SK-MEL-5 (cell line): ENCODE results near the gene RNF114. TPM values are rescaled to one million over a fixed set of nuclear protein-coding genes. Genes with fewer than 3 reads are reported as not detected.

Source experiments
- DNase-seq: peaks from one replicate; pipeline ENCODE4 v3.0.0-alpha.2; 2016; ENCODE audit warnings: low read depth, low spot score
- in situ Hi-C: cut with HindIII; loops from 2 replicates; pipeline ENCODE4 v1.10.0; 2016; ENCODE audit warnings: low sequenced_read_pairs, high pct_unique_total_duplicates, low pct_unique_long_range_greater_than_20kb
- total RNA-seq: library from RNA; depleted of rRNA; stranded (reverse); fragments of >200 nt; shearing (Covaris generic); gene quantifications from 2 replicates; pipeline ENCODE4 v1.2.3, GENCODE V29; 2014

The RNF114 gene
- total RNA-seq, 1 experiment from 2014 or later: 90.6 TPM

DNA sequence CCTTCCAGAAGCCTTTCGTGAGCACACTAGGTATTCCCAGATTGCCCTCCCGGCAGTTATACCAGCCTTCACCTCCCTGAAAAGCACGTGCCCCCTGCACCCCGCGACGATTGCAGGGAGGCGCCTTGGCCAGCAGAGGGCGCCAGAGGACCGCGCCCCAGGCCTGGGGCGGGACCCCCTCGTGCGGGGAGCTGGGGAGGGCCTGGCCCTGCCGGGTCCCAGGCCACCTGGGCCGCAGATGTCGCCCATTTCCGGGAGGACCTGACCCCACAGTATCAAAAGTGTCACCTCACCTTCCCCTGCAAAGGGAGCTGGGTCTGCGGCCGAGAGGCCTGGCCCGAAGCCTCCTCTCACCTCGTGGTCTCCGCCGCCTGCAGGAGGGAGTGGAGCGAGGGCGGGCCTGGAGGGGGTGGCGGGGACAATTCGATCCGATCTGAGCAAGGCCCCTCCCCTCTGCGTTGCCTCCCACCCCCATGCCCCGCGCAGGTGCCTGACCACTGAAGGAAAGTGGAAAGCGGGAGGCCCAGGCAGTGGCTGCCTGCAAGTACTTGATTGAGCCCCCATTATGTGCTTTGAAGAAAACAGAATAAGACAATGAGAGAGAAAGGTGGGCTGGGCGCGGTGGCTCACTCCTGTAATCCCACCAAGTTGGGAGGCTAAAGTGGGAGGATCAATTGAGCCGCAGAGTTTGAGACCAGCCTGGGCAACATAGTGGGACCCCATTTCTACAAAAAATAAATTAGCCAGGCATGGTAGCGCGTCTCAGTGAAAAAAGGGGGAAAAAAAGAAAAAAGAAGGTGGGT is 43.0 kb downstream of the RNF114 start:
- DNase-seq: peak; percentile 71
- in situ Hi-C loops: no loop called here

DNA sequence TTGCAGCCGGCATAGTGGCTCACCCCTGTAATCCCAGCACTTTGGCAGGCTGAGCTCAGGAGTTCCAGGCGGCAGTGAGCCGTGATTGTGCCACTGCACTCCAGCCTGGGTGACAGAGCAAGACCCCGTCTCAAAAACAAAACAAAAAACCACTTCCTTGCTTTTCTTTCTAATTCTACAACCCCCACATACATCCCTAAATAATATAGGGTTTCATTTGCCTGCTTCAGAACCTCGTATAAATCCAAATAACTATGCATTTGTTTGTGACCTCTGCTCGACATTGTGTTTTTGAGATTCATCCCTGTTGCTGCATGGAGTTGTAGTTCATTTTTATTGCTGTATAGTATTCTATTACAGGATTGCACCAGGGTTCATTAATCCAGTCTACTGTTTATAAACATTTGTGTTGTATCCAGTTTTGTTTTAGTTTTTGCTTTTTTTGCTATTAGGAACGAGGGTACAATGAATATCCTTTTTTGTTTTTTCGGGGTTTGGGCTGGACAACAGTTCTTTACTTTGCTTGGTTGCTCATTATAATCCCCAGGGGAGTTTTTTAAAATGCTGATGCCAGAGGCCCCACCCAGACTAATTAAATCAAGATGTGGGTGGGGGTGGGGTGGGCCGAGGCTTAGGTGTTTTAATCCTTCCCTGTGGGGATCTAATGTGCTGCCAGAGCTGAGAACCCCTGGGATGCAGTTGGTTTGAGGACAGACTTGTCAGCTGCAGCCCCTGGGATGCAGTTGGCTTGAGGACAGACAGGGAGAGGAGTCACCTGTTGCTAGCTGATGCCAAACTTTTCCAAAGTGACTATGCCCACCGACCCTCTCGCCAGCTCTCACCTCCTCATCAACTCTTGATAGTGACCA is 44.2 kb downstream of the RNF114 start:
- in situ Hi-C loops: no loop called here
- no peak for DNase-seq

DNA sequence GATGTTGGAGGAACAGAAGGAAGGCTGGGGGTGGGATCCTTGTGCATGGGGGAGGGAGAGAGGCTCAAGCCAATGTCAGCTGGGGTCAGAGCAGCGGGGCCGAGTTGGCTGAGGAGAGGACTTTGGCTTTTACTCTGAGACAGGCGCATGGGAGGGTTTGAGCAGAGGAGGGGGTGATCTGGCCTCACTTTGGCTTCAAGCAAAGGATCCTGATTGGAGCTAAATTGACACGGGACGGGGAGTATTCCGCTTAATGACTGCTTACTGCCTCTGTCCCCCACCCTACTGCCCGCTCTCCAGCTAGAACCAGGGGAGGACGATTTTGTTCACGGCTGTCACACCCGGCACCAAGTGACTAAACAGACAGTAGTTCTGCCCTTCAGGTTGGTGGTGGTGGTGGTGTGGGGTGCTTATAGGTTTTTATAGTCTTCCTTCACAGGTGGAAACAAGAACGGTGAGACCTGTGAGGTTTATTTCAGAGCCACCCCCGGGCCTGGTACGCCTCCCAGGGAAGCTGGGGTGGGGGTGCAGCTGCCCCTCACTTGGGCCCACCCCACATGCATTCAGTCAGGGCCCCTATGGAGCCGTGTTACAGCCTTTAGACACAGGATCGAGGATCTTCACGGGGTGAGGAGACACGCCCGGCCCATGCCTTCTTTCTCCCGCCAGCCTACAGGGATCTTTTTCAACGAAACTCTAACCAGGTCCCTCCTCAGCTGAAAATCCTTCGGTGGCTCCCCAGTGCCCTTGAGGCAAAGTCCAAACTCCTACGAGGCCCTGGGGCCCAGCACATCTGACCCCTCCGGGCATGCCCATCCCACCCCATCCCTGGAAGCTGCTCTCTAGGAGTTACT is 45.2 kb downstream of the RNF114 start:
- DNase-seq: no peak
- in situ Hi-C loops: no loop called here

- DNase-seq: no peak
- in situ Hi-C loops: no loop called here
Measured at GRCh38 chr20:49982072-49982345, 45.8 kb downstream of the RNF114 start.

- in situ Hi-C loops: no loop called here
- peak; percentile 83 for DNase-seq
Measured at GRCh38 chr20:49982346-49983122, 46.3 kb downstream of the RNF114 start, which contains the start of gene SNAI1. Gene SNAI1 (plus strand): TSS chr20:49982980. CDS start chr20:49983060, 80 bp downstream.

GRCh38 chr20:49983123-49983847 is 47.1 kb downstream of the RNF114 start:
- in situ Hi-C loops: no loop called here
- no peak for DNase-seq

DNA sequence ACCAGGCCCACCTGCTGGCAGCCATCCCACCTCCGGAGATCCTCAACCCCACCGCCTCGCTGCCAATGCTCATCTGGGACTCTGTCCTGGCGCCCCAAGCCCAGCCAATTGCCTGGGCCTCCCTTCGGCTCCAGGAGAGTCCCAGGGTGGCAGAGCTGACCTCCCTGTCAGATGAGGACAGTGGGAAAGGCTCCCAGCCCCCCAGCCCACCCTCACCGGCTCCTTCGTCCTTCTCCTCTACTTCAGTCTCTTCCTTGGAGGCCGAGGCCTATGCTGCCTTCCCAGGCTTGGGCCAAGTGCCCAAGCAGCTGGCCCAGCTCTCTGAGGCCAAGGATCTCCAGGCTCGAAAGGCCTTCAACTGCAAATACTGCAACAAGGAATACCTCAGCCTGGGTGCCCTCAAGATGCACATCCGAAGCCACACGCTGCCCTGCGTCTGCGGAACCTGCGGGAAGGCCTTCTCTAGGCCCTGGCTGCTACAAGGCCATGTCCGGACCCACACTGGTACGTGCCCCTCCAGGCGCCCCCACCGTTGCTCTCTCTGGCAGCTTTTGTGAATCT is 47.7 kb downstream of the RNF114 start:
- DNase-seq: no peak
- in situ Hi-C loops: no loop called here

GRCh38 chr20:49984426-49985153 is 48.4 kb downstream of the RNF114 start:
- DNase-seq: no peak
- in situ Hi-C loops: no loop called here

DNA sequence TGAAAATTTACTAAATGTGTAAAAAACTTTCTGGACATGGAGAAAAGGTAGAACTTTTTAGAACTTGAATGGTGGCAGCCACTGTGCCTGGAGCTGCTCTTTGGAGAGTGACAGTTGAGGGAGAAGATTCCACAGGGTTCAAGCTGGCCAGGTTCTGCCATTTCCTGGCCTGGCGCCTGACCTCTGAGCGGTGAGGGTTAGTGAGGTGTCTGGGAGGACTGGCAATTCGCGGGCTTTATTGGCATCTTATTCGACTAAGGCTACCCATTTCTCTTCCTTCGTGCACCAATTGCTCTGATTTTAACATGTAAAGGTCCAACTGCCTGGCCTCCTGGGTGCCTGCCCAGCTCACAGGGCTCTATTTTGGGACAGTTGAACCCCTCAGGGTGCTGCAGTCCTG is 49.0 kb downstream of the RNF114 start:
- in situ Hi-C loops: no loop called here
- no peak for DNase-seq

DNA sequence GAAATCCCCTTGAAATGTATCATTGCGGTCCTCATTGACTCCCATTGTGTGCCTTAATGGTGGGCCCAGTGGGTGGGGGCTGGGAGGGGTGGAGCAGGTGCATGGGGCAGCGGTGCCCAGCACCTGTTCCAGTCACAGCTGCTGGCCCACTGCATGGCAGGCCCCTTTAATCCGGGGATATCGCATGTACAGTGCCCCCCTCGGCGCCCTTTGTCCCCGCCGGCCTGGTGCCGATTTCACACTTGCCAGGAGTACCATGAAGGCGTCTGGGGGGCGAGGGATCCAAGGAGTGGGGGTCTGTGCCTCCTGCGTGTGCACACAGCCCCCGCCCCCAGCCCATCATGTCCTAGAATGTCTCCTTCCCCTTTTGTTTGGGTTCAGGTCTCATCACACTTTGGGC is 49.4 kb downstream of the RNF114 start:
- DNase-seq: no peak

DNA sequence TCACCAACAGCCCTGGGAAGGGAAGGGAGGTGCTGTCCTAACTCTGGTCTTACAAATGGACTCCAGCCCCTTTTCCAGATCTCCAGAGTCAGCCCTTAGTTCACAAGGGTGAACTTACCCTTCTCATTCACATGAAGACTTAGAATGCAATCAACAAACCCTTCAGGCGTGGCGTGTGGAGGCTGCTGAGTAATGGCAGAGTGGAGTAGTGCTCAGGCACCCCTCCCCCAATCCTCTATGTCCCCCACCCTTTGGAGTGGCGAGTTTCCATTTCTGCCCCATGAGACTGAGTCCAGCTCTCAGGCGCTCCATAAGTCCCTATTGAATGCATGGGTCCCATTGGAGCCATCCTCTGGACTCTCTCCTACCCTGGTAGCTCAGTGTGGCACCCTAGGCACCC is 49.9 kb downstream of the RNF114 start:
- no peak for DNase-seq
- in situ Hi-C loops: no loop called here

More for the DNA sequence above, 49.4 kb downstream of the RNF114 start:
- in situ Hi-C loops: no loop called here

DNA sequence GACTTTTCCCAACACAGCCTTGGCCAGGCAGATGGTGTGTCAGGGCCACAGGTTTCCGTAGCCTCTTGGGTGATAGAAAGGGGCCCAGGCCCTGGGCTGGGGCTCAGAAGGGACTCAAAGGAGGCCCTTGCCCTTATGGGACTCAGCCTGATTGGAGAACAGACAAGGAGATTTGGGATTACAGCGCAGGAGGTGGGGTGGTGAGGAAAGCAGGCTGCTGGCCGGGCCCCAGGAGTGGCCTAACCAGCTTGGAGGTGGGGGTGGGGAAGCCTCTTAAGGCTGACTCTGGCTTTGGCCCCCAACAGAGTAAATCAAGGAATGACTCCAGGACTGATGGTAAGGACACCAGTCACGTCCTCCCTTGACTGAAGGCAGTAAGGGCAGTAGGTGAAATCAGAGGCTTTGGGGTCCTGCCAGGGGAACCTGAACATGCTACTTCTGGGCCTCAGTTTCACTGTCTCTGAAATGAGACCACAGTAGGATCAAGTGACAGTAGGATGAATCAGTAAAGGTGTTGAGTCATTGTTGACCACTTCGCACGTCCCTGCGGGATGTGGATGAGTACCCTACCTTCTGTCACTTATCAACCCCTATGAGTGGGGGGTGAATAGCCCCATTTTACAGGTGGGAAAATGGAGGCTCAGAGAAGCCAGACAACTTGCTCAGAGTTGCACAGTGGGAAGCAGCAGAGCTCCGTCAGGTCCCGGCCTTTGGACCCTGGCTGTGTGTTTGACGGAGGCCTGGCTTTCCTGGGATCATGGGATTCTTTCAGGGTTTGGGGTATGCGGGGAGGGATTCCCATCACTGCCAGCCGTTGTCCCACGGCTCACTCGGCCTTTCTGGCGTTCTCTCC is 51.0 kb downstream of the RNF114 start:
- in situ Hi-C loops: no loop called here
- no peak for DNase-seq

DNA sequence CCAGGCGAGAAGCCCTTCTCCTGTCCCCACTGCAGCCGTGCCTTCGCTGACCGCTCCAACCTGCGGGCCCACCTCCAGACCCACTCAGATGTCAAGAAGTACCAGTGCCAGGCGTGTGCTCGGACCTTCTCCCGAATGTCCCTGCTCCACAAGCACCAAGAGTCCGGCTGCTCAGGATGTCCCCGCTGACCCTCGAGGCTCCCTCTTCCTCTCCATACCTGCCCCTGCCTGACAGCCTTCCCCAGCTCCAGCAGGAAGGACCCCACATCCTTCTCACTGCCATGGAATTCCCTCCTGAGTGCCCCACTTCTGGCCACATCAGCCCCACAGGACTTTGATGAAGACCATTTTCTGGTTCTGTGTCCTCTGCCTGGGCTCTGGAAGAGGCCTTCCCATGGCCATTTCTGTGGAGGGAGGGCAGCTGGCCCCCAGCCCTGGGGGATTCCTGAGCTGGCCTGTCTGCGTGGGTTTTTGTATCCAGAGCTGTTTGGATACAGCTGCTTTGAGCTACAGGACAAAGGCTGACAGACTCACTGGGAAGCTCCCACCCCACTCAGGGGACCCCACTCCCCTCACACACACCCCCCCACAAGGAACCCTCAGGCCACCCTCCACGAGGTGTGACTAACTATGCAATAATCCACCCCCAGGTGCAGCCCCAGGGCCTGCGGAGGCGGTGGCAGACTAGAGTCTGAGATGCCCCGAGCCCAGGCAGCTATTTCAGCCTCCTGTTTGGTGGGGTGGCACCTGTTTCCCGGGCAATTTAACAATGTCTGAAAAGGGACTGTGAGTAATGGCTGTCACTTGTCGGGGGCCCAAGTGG is 51.9 kb downstream of the RNF114 start:
- in situ Hi-C loops: no loop called here
- no peak for DNase-seq
